GM18868 (cell line): ENCODE results near the gene FMC1.
"Not testable (repeated sequence)": the region's sequence is repeated elsewhere in the genome, so short reads cannot be mapped to it uniquely, and the experiment has no call there.

Source experiments
- ATAC-seq: cut with Tn5 transposase; IDR thresholded peaks from one replicate; pipeline ENCODE4 v1.9.1; 2021; ENCODE audit warnings: mild to moderate bottlenecking, moderate library complexity; ENCODE audit not compliant: unreplicated experiment

FMC1 gene

GRCh38 chr7:139340037-139340807 lies 915 bp upstream of the FMC1 start:
- peak; percentile 79 for ATAC-seq

- no peak for ATAC-seq
These were observed 404 bp upstream of the FMC1 start for GRCh38 chr7:139340808-139341057.

- ATAC-seq: no peak
These were observed 664 bp downstream of the FMC1 start for GRCh38 chr7:139341776-139342226.

- ATAC-seq: no peak
These were observed 3.9 kb downstream of the FMC1 start for GRCh38 chr7:139345042-139345441.

- no peak for ATAC-seq
These were observed 9.9 kb downstream of the FMC1 start for GRCh38 chr7:139351027-139351426.

GRCh38 chr7:139354729-139355128 lies 13.6 kb downstream of the FMC1 start:
- no peak for ATAC-seq

GRCh38 chr7:139355320-139355719 lies 14.2 kb downstream of the FMC1 start:
- no peak for ATAC-seq

- not testable (repeated sequence) for ATAC-seq
These were observed 16.8 kb downstream of the FMC1 start for GRCh38 chr7:139357729-139358506.

GRCh38 chr7:139358541-139359365 lies 17.6 kb downstream of the FMC1 start:
- peak; percentile 9 for ATAC-seq

- peak; percentile 73 for ATAC-seq
These were observed 18.5 kb downstream of the FMC1 start, which contains the start of gene LUC7L2 for GRCh38 chr7:139359366-139360209. LUC7L2 (plus strand) TSS chr7:139359894; CDS start chr7:139360262, 368 bp downstream.

- ATAC-seq: peak; percentile 75
These were observed 19.2 kb downstream of the FMC1 start for GRCh38 chr7:139360210-139360947.

GRCh38 chr7:139360948-139361307 lies 19.8 kb downstream of the FMC1 start:
- ATAC-seq: no peak

GRCh38 chr7:139361523-139361922 lies 20.4 kb downstream of the FMC1 start:
- no peak for ATAC-seq

GRCh38 chr7:139362302-139362701 lies 21.2 kb downstream of the FMC1 start:
- ATAC-seq: no peak

- no peak for ATAC-seq
These were observed 21.8 kb downstream of the FMC1 start for GRCh38 chr7:139362981-139363380.

GRCh38 chr7:139365336-139365735 lies 24.2 kb downstream of the FMC1 start:
- no peak for ATAC-seq

GRCh38 chr7:139366400-139366799 lies 25.3 kb downstream of the FMC1 start:
- ATAC-seq: no peak

- ATAC-seq: no peak
These were observed 26.5 kb downstream of the FMC1 start for GRCh38 chr7:139367438-139368155.

- no peak for ATAC-seq
These were observed 29.3 kb downstream of the FMC1 start for GRCh38 chr7:139370301-139370942.
